HG03342 (cell line): ENCODE results near the gene CRX.
A peak's percentile ranks its signal among the peaks of the same experiment; 100 is the strongest.
"Not testable (repeated sequence)": the region's sequence is repeated elsewhere in the genome, so short reads cannot be mapped to it uniquely, and the experiment has no call there.

ENCODE experiments used
- ATAC-seq: cut with Tn5 transposase; IDR thresholded peaks from one replicate; pipeline ENCODE4 v1.9.1; 2021; ENCODE audit warnings: mild to moderate bottlenecking, moderate library complexity; ENCODE audit not compliant: unreplicated experiment

The CRX gene

GRCh38 chr19:47821460-47822020 lies at the start of gene CRX:
CRX (plus strand) TSS chr19:47821937; CDS start chr19:47834444, 12,507 bp downstream.
- ATAC-seq, result no peak

GRCh38 chr19:47776568-47776967 lies 45.2 kb upstream of the CRX start:
- no peak for ATAC-seq

GRCh38 chr19:47777245-47778048 lies 44.3 kb upstream of the CRX start:
- not testable (repeated sequence) for ATAC-seq

GRCh38 chr19:47778049-47778953 lies 43.4 kb upstream of the CRX start, which contains the start of gene SELENOW:
SELENOW (plus strand) TSS chr19:47778703; CDS start chr19:47778786, 83 bp downstream.
- ATAC-seq, result peak; percentile 75

GRCh38 chr19:47778954-47779351 lies 42.8 kb upstream of the CRX start:
- ATAC-seq, result no peak

- no peak for ATAC-seq
These were observed 42.1 kb upstream of the CRX start for GRCh38 chr19:47779524-47780214.

GRCh38 chr19:47780215-47780551 lies 41.6 kb upstream of the CRX start:
- no peak for ATAC-seq

- ATAC-seq, result no peak
These were observed 40.0 kb upstream of the CRX start for GRCh38 chr19:47781590-47782262.

GRCh38 chr19:47786566-47786965 lies 35.2 kb upstream of the CRX start:
- no peak for ATAC-seq

GRCh38 chr19:47787307-47787706 lies 34.4 kb upstream of the CRX start:
- ATAC-seq, result not testable (repeated sequence)

GRCh38 chr19:47789811-47790210 lies 31.9 kb upstream of the CRX start:
- ATAC-seq, result not testable (repeated sequence)

GRCh38 chr19:47790398-47790814 lies 31.3 kb upstream of the CRX start:
- ATAC-seq, result no peak

- no peak for ATAC-seq
These were observed 29.1 kb upstream of the CRX start for GRCh38 chr19:47792616-47793015.

- ATAC-seq, result no peak
These were observed 27.2 kb upstream of the CRX start for GRCh38 chr19:47794526-47794925.

- ATAC-seq, result no peak
These were observed 25.0 kb upstream of the CRX start for GRCh38 chr19:47796785-47797184.

- ATAC-seq, result no peak
These were observed 23.5 kb upstream of the CRX start for GRCh38 chr19:47797996-47798903.

- ATAC-seq, result no peak
These were observed 22.9 kb upstream of the CRX start for GRCh38 chr19:47798904-47799266.

GRCh38 chr19:47801270-47801669 lies 20.5 kb upstream of the CRX start:
- ATAC-seq, result no peak

GRCh38 chr19:47802521-47803043 lies 19.2 kb upstream of the CRX start:
- no peak for ATAC-seq
